HFF-Myc (cell line): ENCODE data around the gene NOS1AP.
"Not testable (repeated sequence)": the region's sequence is repeated elsewhere in the genome, so short reads cannot be mapped to it uniquely, and the experiment has no call there.

ENCODE experiments used
- DNase-seq: peaks from one replicate; pipeline ENCODE4 v3.0.0-alpha.2; 2011; ENCODE audit warnings: low read depth; ENCODE audit errors: extremely low read depth
- H3K4me3 ChIP-seq: replicated peaks from 2 replicates; pipeline ENCODE4 v1.5.1; 2011; ENCODE audit warnings: low read depth, mild to moderate bottlenecking, control low read depth, low read length
- CTCF ChIP-seq: IDR thresholded peaks from 2 replicates; pipeline ENCODE4 v1.5.1; 2012; ENCODE audit warnings: mild to moderate bottlenecking, low read depth, low read length, control low read depth; ENCODE audit errors: missing control alignments

Gene NOS1AP

GRCh38 chr1:162075862-162076261 is 6.4 kb downstream of the NOS1AP start:
- no peak for TF ChIP-seq CTCF
- H3K4me3 ChIP-seq: no peak overlapping the region
- DNase-seq: no peak

DNA sequence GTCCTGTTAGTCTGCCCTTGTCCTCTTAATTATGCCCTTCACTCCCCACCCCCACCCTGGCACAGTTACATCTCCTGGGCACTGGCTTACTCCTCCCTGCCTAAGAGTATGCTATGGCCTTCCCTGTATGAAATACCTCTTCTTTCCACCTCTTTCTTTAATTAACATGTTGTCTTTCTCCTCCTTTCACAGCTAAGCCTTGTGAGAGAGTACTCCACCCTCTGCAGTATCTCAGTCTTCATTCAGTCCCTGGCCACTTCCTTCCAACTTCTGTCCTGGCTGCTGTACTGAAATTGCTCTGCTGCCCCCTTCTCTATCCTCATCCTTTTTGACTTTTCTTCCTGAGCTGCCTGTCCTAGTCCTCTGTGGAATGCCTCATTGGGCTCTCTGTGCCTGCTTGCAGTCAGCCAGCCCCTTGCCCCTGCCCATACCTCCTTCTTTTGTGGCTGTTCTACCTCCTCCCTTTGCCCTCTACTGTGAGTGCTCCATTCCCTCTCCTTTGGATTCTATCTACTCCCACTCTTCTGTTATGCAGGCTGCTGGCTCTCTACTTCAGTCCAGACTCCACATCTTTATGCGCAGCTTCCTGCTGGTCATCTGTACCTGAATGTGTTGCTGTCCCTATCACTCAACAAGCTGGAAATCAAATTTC is 8.3 kb downstream of the NOS1AP start:
- no peak overlapping the region for H3K4me3 ChIP-seq
- no peak for DNase-seq
- no peak for TF ChIP-seq CTCF

DNA sequence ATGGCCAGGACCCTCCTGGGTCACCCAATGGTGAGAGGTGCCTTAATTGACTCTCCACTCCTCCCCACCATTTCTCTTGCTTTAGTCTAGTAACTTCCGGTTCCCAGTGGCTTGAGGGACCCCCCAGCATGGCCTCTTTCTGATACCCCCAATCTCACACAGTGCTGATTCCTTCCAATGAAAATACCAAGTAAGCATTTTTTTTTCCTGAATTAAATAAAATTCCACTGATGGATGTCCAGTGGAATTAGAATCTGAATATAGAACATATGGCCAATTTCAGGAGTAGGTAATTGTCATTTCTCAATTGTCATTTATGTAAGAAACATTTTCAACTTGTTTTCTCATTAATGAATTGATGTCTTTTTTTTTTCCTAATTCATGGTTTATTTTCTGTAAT is 9.5 kb downstream of the NOS1AP start:
- no peak for TF ChIP-seq CTCF
- DNase-seq: no peak
- no peak overlapping the region for H3K4me3 ChIP-seq

GRCh38 chr1:162080472-162081015 is 11.1 kb downstream of the NOS1AP start:
- no peak overlapping the region for H3K4me3 ChIP-seq
- no peak for DNase-seq
- TF ChIP-seq CTCF: no peak

GRCh38 chr1:162081316-162081715 is 11.8 kb downstream of the NOS1AP start:
- no peak overlapping the region for H3K4me3 ChIP-seq
- DNase-seq: no peak
- TF ChIP-seq CTCF: no peak

DNA sequence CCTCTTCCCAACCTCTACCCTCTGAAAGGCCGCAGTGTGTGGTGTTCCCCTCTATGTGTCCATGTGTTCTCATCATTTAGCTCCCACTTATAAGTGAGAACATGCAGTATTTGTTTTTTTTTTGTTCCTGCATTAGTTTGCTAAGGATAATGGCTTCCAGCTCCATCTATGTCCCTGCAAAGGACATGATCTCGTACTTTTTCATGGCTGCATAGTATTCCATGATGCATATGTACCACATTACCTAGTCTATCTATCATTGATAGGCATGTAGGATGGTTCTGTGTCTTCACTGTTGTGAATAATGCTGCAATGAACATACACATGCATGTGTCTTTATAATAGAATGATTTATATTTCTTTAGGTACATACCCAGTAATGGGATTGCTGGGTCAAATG is 12.6 kb downstream of the NOS1AP start:
- DNase-seq, H3K4me3 ChIP-seq: not testable (repeated sequence)

DNA sequence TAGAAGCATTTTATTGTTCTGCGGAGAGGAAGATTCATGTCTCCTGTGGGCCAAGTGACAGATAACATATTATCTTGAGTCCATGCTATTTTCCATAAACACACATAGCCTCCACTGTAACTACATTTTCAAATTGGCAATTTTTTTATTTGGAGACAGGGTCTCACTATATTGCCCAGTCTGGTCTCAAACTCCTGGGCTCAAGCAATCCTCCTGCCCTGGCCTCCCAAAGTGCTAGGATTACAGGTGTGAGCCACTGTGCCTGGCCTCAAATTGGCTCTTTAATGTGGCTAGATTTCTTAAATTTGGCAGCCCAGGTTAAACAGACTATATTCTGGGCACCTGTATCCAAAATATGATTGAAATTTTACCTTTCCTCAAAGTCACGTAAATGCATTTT is 13.8 kb downstream of the NOS1AP start:
- H3K4me3 ChIP-seq: no peak overlapping the region
- no peak for DNase-seq
- no peak for TF ChIP-seq CTCF
